Posterior cingulate gyrus (tissue), 11 donors: ENCODE results near the gene HCRT.

Experiments
- DNase-seq, 10 donors: peaks; one replicate each; pipeline versions ENCODE4 v3.0.0 to v3.0.0-alpha.2; 2020 to 2021; ENCODE audit warnings: mixed read lengths in 3 of 10
- intact Hi-C: fragments of 100-400 bp; cut with DNase I; formaldehyde crosslinking; loops from one replicate; pipeline ENCODE4 v1.15.1; 2023

HCRT gene

DNA sequence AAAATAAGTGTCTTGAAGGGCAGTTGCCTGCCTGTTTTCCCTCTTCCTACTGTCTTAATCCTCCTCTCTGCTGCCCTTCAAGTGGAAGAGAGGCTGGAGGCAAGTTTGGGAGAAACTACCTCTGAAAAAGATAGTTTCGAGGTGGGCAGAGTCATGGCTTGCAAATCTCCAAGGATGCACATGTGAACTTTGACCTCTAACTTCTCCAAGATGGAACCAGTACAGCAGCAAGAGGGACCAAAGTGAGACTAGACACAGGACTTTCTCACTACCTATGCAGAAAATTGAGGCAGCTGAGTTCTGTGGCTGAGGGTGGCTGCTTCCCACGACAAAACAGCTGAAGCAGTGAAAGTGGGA is 3.4 kb downstream of the HCRT start:
- intact Hi-C loops = loop anchor here (5.0 kb wide), 2 partner anchors 65 to 95 kb away; partner anchors contain the start of gene STAT5B
- DNase-seq = no peak

DNA sequence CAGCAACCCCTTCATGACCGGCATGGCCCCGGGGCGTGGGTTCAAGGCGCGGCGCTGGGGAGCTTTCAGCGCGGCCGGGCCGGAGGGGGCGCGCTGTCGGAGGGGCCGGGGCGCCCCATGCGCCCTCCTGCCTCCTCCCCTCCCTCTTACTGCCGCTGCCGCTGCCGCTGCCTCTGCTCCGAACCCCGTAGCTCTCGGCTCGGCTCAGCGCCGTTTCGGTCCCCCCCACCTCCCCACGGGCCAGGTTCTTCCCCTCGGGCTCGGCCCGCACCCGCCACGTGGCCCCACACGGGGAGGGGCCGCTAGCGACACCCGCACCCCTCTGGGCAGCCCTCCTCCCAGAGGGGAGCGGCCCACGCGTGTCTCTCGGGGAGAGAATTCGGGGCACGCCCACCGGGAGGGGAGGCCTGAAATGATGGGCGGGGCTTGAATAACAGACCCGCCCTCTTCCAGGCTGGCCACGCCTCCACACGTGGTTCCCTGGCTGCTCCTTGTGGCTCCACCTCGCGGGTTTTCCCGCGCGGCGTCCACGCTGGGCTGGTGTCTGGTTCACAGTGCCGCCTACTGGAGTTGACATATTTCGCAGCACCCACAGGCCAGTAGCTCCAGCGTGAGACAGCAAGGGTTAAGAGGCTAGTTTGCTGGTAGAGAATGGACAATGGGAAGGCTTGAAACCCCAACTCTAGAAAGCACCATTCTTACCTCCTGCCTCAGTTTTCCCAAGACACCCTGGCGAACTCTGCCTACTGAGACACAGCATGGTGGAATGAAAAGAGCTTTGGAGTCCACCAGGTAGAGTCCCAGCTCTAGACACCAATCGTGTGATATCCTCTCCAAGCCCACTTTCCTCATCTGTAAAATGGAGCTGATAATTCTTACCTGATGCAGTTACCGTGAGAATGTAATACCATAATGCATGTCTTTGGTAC is 4.1 kb downstream of the HCRT start, which contains the start of gene KCNH4:
KCNH4 (minus strand) TSS at position 221 of the 929 bp plus-strand sequence; CDS start at position 24, 197 bp downstream.
- intact Hi-C loops = loop anchor here (5.0 kb wide), 2 partner anchors 64 to 96 kb away; partner anchors contain the start of gene STAT5B
- peak; percentile 63 to 99 (median 90) for DNase-seq

DNA sequence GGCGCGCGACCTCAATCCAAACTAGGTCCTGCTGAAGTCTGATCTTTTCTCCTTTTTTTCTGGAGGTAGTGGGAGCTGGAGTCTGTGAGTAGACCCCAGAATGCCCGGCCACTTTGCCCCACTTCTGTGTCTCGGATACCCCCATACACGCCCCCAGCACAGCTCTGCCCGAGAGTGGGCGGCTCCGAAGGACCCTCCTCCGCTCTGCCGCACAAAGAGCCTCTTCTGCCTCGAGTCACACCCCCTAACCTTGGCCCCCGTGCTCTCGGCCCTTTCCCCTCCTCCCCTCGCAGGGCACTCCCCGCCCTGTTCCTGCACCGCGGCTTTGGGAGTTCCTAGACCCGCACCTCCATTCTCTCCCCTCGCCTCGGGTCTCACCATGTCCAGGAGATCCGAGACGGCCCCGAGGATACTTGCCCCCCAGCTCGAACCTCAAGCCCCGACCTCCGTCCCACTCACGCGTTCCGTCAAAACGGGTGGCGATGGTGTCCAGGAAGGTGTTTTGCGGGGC is 4.8 kb downstream of the HCRT start:
- no peak for DNase-seq

DNA sequence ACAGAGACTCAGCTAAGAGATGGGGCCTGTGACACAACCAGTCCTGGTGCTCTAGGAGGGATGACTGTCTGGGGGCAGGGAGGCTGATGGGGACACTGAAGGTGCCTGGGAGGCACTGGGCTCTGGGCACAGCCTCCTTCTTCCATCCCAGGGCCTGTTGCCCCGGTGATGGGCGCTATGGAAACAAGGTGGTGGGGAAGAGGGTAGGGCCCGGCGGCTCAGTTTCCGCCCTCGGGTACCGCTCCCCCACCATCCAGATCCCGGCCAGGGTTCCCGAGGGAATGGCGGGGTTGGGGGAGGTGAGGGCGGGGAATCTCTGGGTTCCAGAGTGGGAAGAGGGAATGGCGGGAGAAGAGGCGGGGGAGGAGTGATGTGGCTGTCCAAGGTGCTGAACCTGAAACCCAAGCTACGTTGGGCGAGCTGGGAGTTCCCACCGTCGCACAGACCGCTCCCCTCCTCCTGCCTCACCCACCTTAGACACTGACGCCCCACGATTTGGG is 5.3 kb downstream of the HCRT start:
- peak in 1 of 10 donors; percentile 27 for DNase-seq
- intact Hi-C loops = loop anchor here (5.0 kb wide), 2 partner anchors 63 to 97 kb away; partner anchors contain the start of gene STAT5B

More for the DNA sequence above, 4.8 kb downstream of the HCRT start:
- intact Hi-C loops = loop anchor here (5.0 kb wide), 2 partner anchors 63 to 97 kb away; partner anchors contain the start of gene STAT5B

DNA sequence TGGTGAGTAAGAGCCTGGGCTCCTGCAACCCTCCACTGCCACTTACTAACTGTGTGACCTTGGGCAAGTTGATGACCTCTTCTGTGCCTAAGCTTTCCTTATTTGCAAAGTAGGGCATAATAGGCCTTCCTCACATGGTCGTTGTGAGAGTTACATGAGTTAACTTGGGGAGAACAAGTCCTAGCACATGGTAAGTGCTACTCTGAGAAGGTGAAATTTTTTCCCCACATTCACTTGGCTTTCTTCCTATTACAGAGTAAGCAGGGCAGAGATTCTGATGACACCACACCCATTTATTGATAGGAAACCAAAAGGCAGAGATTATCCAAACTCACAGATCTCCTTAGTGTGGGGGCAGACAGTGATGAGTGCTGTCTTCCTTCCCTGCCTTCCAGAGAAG is 5.9 kb downstream of the HCRT start:
- intact Hi-C loops = no loop called here

DNA sequence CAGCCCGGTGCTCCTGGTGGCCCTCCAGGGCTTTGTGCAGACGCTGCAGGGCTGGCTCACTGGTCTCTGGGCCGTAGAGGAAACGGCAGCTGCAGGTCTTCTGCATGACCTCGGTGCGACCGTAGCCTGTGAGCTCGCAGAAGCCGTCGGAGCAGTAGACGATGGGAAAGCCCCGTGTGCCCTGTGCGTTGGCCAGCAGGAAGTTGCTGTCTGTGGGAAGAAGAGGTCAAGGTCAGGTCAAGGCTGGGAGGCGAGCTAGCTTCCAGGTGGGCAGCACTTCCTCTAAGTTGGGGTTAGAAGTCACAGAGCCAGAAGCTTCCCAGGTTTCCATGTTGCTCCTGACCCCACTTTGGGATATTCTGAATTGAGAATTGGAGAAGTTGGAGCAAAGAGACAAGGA is 6.4 kb downstream of the HCRT start:
- no peak for DNase-seq
- intact Hi-C loops = no loop called here

More for the DNA sequence above, 5.9 kb downstream of the HCRT start:
- DNase-seq = no peak

DNA sequence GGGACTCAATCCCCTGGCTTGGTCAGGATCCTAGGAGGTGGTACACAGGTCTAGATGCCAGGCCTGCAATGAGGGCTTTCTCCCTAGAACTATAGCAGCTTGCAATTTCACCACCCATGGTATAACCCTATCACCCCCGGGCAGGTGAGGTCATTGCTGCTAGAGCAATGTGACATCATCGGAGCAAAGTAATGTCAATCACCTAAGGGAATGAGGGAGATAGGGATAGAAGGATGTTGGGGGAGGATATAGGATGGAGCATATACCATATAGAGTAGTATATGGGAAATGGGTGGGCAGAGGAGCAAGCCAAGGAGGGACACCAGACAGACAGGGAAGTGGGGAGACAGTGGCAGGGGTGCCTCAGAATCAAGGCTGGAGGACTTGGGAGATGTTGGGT is 7.6 kb downstream of the HCRT start:
- DNase-seq = no peak
- intact Hi-C loops = no loop called here

DNA sequence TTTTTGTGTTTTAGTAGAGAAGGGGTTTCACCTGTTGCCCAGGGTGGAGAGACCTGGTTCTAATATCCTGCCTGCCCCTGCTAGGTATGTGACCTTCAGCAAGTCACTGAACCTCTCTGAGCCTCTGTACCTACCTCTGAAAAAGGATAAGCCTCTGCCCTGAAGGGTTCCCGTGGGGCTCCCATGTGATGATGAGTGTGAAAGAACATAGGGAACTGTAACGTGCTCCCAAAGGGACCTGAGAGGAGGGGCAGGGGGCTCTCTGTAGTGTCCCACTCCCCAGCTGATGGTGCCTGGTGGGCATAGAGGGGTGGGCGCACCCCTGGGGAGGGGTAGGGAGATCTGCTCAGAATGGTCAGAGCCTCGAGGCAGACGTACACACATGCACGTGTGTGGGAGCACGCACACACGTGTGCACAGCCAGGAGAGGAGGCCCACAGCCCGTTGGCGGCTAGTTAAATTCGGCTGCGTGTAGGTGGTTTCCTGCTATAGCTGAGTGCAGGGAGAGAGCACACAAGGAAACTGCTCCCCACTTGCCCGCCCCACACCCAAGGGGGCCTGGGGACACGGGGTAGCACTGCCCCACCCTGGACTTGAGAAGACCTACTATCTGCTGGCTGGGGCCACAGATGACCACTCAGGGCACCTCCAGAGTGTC is 11.0 kb downstream of the HCRT start:
- intact Hi-C loops = no loop called here
- peak in 8 of 10 donors; percentile 52 to 95 (median 71) for DNase-seq

DNA sequence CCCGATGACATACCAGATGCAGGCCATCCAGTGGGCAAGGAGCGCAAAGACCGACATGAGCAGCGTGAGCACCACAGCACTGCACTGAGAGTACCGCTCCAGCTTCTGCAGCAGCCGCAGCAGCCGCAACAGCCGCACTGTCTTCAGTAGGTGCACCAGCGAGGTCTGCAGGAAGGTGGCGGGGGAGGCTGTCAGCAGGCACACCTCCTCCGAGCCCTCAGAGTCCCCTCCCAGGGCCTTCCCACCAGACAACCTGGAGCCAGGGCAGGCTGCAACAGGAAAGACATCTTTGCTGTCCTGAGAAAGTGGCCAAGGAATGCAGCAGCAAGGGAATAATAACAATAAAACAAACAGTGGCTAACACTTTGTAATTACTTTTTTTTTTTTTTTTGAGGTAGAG is 13.4 kb downstream of the HCRT start:
- no peak for DNase-seq
- intact Hi-C loops = no loop called here

DNA sequence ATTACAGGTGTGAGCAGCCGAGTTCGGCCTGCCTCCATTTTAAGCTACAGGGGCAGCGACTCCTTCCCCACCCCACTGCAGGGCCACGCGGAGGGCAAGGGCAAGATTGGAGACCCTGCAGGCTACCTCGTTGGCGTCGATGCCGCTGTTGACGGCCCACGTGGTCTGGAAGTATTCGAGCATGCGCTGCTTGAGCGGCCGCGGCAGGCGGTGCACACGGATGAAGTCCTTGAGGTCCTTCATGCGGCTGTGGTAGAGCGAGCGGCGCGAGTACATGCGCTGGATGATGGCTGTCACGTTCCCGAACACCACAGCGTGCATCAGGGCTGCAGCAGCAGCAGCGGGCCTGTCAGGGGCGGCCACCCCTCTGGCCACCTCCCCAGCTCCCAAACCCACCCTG is 15.9 kb downstream of the HCRT start:
- intact Hi-C loops = no loop called here
- DNase-seq = no peak

DNA sequence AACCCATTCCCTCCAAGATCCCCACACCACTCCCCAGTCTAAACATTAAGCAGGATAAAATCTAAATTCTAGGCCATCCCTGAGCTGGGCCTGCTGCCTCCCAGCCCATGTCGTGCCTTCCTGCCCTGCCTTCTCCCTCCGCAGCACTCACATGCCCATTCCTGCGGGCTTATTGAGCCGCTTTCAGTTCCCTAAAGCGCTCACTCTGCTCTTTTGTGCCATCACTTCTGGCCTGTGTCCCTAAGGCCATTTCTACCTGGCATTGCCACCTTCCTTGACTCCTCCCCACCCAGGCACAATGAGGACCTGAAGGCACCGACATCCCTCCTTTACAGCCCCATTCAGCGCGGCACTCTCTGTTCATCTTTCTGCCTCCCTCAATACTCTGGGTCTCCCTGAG is 17.4 kb downstream of the HCRT start:
- DNase-seq = no peak
- intact Hi-C loops = no loop called here

DNA sequence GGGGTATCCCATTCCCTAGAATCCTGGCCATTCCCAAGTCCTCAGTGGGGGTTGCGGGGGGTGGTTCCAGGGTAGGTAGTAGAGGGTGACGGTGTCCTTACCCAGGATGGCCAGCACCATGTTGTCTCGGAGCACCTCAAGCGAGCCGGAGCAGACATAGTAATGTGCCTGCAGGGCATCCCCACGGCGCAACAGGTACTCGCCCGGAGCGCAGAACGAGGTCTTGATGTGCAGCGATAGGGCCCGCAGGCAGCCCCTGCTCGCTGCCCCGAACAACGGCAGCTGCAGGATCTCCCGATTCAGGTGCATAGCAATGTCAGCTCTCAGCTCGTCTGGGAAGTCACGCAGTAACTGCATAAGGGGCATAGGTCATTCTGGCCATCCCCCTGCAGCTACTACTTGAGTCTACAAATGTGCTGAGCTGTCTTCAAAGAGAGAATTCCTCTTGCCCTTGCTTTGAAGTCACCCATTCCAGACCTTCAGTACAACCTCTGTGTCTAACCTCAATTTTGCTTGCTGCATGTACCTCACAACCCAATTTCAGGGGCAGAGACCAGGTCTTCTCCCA is 19.0 kb downstream of the HCRT start:
- intact Hi-C loops = no loop called here
- peak in 1 of 10 donors; percentile 59 for DNase-seq

DNA sequence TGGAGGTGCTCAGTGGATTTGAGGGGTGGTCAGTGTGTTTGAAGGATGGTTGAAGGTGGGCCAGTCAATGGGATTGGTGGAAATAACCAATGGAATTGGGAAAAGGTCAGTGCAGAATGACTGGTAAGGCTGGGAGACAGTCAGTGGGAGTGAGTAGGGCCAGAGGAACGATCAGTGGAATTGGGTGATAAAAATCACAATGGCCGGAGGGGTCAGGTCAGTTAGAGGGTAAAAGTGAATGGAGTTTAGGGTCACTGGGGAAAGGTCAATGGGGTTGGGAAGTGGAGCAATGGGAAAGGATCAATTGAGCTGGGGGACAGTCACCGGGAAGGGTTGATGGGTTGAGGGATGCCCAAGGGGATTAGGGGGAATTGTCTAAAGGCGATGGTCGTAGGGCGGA is 19.5 kb downstream of the HCRT start:
- no peak for DNase-seq
- intact Hi-C loops = no loop called here

DNA sequence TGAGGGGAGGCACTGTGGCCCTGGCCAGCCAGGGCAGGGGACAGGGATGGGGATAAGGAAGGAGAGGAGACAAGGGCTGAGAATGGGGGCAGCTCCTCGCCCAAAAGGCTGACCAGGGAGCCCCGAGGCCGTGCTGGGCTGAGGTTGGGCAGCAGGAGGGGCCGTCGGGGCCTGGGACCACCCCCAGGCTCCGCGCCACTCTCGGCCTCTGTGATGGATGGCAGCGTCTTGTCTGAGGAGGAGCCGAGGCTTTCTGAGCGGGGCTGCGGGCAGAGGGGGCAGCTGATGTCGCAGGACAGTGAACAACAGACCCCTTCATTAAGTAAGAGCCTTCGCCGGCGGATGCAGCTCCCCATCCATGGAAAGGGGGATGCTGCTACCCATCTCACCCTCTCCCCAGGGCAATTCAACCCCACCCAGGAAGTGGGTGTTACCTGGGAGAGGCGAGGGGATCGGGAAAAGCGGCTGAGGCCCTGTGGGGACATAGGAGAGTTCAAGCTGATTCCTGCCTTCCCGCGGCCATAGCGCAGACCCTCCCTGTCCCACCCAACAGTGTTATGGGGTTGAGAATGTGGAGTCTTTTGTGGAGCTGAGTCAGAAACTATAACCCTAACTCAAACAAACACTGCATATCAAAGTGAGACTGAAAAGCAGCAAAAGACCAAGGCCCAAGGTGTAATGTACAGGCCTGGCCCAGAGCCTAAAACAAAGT is 21.4 kb downstream of the HCRT start:
- DNase-seq = no peak
- intact Hi-C loops = no loop called here

DNA sequence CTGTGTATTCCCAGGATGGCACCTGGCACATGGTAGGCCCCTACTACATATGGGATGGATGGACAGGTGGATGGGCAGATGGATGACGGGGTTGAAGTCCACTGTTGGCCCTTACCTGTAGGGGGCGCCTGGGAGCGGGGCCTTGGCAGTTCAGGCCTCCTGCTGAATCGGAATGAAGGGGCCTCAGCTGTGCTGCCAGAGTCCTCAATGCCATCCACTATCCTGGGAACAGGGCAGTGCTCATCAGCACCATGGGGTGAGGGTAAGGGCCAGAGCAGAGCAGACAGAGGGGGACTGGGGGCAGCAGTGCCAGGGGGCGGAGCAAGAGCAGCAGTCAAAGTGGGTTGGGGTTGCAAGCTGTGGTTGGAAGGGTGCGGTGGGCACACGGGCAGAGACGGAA is 22.1 kb downstream of the HCRT start:
- peak in 1 of 10 donors; percentile 64 for DNase-seq
- intact Hi-C loops = no loop called here

DNA sequence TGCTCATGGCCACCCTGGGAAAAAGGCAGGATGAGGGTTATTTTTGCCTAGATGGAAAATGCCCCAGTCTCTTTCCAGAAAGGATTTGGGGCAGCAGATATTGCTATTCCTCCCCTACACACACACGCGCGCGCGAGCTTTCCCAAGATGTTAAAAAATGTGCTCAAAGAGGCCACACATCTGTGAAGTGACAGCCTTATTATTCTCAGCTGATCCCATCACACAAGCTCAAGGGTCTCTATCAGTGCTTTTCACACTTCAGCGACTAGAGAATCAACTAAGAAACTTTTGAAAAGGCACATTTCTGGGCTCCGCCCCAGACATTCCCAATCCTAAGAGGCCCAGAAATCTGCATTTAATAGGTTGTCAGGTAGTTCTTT is 24.7 kb downstream of the HCRT start:
- intact Hi-C loops = no loop called here
- DNase-seq = peak in 1 of 10 donors; percentile 27

DNA sequence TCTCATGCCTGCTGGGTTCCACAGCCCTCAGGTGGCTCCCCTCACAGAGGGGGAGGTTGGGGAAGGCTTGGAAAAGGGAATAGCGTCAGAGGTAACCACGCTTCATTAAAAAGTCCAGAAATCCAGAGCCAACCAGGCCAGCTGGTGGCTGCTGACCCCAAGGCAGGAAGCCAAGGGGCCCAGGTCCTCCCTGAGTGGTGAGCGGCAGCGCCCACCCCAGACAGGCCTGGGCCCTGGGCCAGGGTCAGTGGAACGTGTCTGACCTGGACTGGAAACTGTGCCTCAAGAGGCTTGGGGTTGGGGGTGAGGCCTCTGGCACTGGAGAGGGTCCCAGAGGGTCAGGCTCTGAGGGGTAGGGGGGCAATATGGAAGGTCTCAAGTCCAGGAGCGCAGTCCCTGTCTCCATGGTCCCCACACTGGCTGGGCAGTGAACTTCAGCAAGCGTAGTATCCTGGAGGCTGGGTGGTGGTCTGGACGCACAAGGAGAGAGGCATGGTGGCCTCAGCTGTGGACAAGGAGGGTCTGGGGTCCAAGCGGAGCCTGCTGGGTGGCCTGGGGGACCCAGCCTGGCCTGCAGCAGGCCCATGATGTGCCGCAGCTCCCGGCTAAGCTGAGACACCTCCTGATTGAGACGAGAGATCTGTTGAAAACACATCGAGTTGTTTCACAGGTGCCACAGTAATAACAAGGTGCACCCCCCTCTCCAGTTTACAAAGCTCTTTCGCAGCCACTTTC is 25.3 kb downstream of the HCRT start:
- intact Hi-C loops = no loop called here
- peak in 2 of 10 donors; percentile 41 to 67 for DNase-seq

DNA sequence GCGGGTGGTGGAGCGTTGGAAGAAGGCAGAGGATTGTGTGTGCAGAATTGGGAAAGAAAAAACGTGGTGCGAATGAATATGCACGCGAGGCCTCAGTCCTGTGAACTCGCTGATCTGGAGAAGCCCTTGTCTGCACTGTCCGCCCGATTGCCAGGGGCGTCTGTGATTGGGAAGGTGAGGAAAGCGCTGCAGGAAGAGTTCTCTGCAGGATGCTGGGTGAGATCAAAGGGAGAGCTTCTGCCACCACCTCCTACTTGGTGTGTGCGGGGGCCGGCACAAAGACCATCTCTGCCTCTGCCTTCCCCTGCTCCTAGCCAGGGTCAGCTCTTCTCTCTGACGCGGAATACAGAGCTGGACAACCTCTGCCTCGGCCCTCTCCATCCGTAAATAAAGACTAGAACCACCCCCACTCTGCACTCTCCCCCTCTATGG is 29.6 kb downstream of the HCRT start:
- intact Hi-C loops = loop anchor here (2.0 kb wide), 1 partner anchor 35 kb away; the partner anchor contains the start of gene KAT2A
- DNase-seq = no peak
